GM12891 (cell line): Measurements from ENCODE around the gene LRIG3.

Experiments
- PAX5 ChIP-seq: IDR thresholded peaks from 2 replicates; pipeline ENCODE4 v1.6.1; 2011; ENCODE audit warnings: low read length, moderate library complexity, mild to moderate bottlenecking; ENCODE audit not compliant: insufficient read depth, severe bottlenecking
- POLR2A ChIP-seq: IDR thresholded peaks from 2 replicates; pipeline ENCODE4 v1.6.1; 2011; ENCODE audit warnings: low read depth, low read length, control low read depth
- POLR2AphosphoS5 ChIP-seq: IDR thresholded peaks from 2 replicates; pipeline ENCODE4 v1.6.1; 2011; ENCODE audit warnings: low read depth, low read length, control low read depth
- POU2F2 ChIP-seq: IDR thresholded peaks from 2 replicates; pipeline ENCODE4 v1.6.1; 2011; ENCODE audit warnings: low read depth, mild to moderate bottlenecking, control low read depth, low read length, moderate library complexity
- TAF1 ChIP-seq: IDR thresholded peaks from 2 replicates; pipeline ENCODE4 v1.6.1; 2011; ENCODE audit warnings: low read depth, low read length, control low read depth

DNA sequence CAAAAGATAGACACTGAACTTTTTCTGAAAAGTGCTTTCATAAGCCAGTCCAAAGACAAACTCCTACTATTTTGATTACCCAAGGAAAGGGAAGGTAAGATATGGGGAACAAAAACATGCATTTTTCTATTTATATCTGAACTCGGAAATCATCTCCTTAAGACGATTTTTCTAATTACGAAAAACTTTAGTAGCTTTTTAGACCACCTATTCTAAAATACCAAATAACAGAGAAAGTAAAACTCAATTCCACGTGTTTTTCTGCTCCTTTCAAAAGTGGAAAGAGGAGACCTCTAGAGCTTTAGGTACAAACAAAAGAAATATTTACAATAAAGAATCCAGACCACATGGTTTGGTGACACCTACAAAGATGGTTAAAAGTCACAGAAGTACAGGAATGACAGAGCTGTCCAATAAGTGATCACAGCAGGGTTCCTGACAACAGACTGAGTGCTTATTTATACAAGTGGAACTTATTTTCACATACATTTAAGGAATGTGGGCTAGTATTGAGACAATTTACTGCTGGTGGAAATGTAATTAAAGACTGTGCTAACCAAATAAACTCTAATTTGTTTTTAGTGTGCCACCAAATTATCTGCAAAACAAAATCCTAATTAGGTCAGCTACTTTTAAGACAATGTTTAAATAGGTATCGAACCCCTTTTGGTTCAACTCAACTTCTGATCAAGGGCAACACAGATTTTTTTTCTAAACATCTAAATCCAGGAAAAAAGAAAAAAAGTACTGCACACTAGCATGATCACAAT is 2.4 kb downstream of the LRIG3 start:
- TF ChIP-seq POLR2AphosphoS5 = no peak
- TF ChIP-seq POLR2A = no peak
- TF ChIP-seq TAF1 = no peak
- no peak for TF ChIP-seq PAX5
- TF ChIP-seq POU2F2 = no peak
